Measurements from ENCODE around the gene STX4.

GRCh38 chr16:31077592-31078396 is 44.4 kb downstream of the STX4 start:
- no peak for TF ChIP-seq POLR2AphosphoS5 (IDR thresholded peaks at IDR 0.05; ENCODE audit: low read depth, low read length)
- TF ChIP-seq POLR2A (IDR thresholded peaks at IDR 0.05; ENCODE audit: low read depth, low read length): no peak
- TF ChIP-seq TAF1 (IDR thresholded peaks at IDR 0.05; ENCODE audit: low read depth, low read length): no peak
- TF ChIP-seq POU2F2 (IDR thresholded peaks at IDR 0.05; ENCODE audit: low read depth, low read length): no peak
